Left lung (tissue), 10 donors: ENCODE measurements around the gene ADAMTS2. TPM values are rescaled to one million over a fixed set of nuclear protein-coding genes. Genes with fewer than 3 reads are reported as not detected.
A peak's percentile ranks its signal among the peaks of the same experiment; 100 is the strongest.

ENCODE experiments used
- ATAC-seq: fragments of 200-7000 bp; cut with Tn5 transposase; one replicate; pipeline ENCODE4 v1.9.1; 2020; ENCODE audit warnings: moderate library complexity
- DNase-seq, 4 donors: peaks; one replicate each; pipeline ENCODE4 v3.0.0-alpha.2; 2013 to 2020
- H3K27ac ChIP-seq, 2 donors: fragments of 200-600 bp; sonication (generic) in 1 of 2; one replicate each; pipeline versions ENCODE4 v1.5.0 to v1.8.0; 2020 to 2021
- H3K27me3 ChIP-seq, 2 donors: fragments of 200-600 bp; sonication (generic) in 1 of 2; one replicate each; pipeline versions ENCODE4 v1.5.0 to v1.8.0; 2020 to 2021
- H3K36me3 ChIP-seq, 2 donors: fragments of 200-600 bp; sonication (generic) in 1 of 2; one replicate each; pipeline versions ENCODE4 v1.5.0 to v1.8.0; 2020 to 2021
- H3K4me1 ChIP-seq, 2 donors: fragments of 200-600 bp; one replicate each; pipeline ENCODE4 v1.8.0; 2021
- H3K4me3 ChIP-seq, 2 donors: fragments of 200-600 bp; sonication (generic) in 1 of 2; one replicate each; pipeline versions ENCODE4 v1.5.0 to v1.8.0; 2020 to 2021; ENCODE audit warnings: mild to moderate bottlenecking in 1 of 2
- H3K9me3 ChIP-seq, 2 donors: fragments of 200-600 bp; sonication (generic) in 1 of 2; one replicate each; pipeline versions ENCODE4 v1.5.0 to v1.8.0; 2020 to 2021
- CTCF ChIP-seq, 2 donors: fragments of 200-600 bp; sonication (generic) in 1 of 2; IDR thresholded peaks; one replicate each; pipeline versions ENCODE4 v1.5.0 to v1.8.0; 2021; ENCODE audit warnings: antibody characterized with exemption in 2 of 2
- intact Hi-C, 2 donors: fragments of 100-400 bp; cut with DNase I; formaldehyde crosslinking; loops; one replicate each; pipeline versions ENCODE4 v1.11.2 to v1.14.2; 2022
- polyA plus RNA-seq, 6 donors: library from polyadenylated mRNA; unstranded; fragments of 120-200 nt; gene quantifications; one replicate each; pipeline ENCODE4 v1.2.1, GENCODE V29; 2013; ENCODE audit not compliant: insufficient read length in 6 of 6
- total RNA-seq, 2 donors: library from RNA; stranded (reverse); fragmentation: NEBNext Ultra II Directional; extraction: Animal tissue kit (Norgen Biotek cat#: 25700); gene quantifications; one replicate each; pipeline ENCODE4 v1.2.1, GENCODE V29; 2021
- donor health status: DM: no; HTN: yes; CAD: no.
- donor health status: DM: no; HTN: no; CAD: no.

ADAMTS2 gene
- total and polyA plus RNA-seq, 8 donors, result 27.5 to 68.2 (median 36.0) TPM

GRCh38 chr5:179208706-179209358 lies 136.4 kb downstream of the ADAMTS2 start:
- intact Hi-C loops, result no loop called here
- Histone ChIP-seq H3K27me3 (peaks cover 0 to 27% of the 10 kb centered on the region in 2 donors), H3K9me3 (no peaks in the 10 kb centered on the region), H3K4me3 (no peak overlapping the region), H3K27ac (no peak overlapping the region), H3K4me1 (no peaks in the 10 kb centered on the region), H3K36me3 (no peaks in the 10 kb centered on the region)
- ATAC-seq, result no peak
- DNase-seq, result no peak
- TF ChIP-seq CTCF (IDR thresholded peaks at IDR 0.05), result no peak

GRCh38 chr5:179207920-179208705 lies 137.1 kb downstream of the ADAMTS2 start:
- DNase-seq (peak in 1 of 4 donors; percentile 64), ATAC-seq (no peak)
- H3K9me3 ChIP-seq, result no peaks in the 10 kb centered on the region
- no peak for TF ChIP-seq CTCF (IDR thresholded peaks at IDR 0.05)
- no peak overlapping the region for H3K27ac ChIP-seq
- intact Hi-C loops, result no loop called here
- no peak overlapping the region for H3K4me3 ChIP-seq
- H3K27me3 ChIP-seq, result peaks cover 0 to 31% of the 10 kb centered on the region in 2 donors
- no peaks in the 10 kb centered on the region for H3K36me3 ChIP-seq
- H3K4me1 ChIP-seq, result no peaks in the 10 kb centered on the region

GRCh38 chr5:179207470-179207869 lies 137.8 kb downstream of the ADAMTS2 start:
- Histone ChIP-seq H3K27me3 (peaks cover 0 to 36% of the 10 kb centered on the region in 2 donors), H3K9me3 (no peaks in the 10 kb centered on the region), H3K36me3 (no peaks in the 10 kb centered on the region), H3K27ac (no peak overlapping the region), H3K4me1 (no peaks in the 10 kb centered on the region), H3K4me3 (no peak overlapping the region)
- ATAC-seq, result no peak
- TF ChIP-seq CTCF (IDR thresholded peaks at IDR 0.05), result no peak
- DNase-seq, result peak in 1 of 4 donors; percentile 73
- intact Hi-C loops, result no loop called here

- no peak for TF ChIP-seq CTCF (IDR thresholded peaks at IDR 0.05)
- peaks cover 0 to 37% of the 10 kb centered on the region in 2 donors for H3K27me3 ChIP-seq
- H3K4me1 ChIP-seq, result no peaks in the 10 kb centered on the region
- DNase-seq (peak in 1 of 4 donors; percentile 59), ATAC-seq (no peak)
- no peaks in the 10 kb centered on the region for H3K9me3 ChIP-seq
- no peaks in the 10 kb centered on the region for H3K36me3 ChIP-seq
- intact Hi-C loops, result no loop called here
- H3K4me3 ChIP-seq, result no peak overlapping the region
- H3K27ac ChIP-seq, result no peak overlapping the region
Measured at GRCh38 chr5:179206366-179206765, 138.9 kb downstream of the ADAMTS2 start.

- Histone ChIP-seq H3K27me3 (peaks cover 0 to 34% of the 10 kb centered on the region in 2 donors), H3K4me1 (no peaks in the 10 kb centered on the region), H3K36me3 (no peaks in the 10 kb centered on the region), H3K4me3 (no peak overlapping the region), H3K27ac (no peak overlapping the region), H3K9me3 (no peaks in the 10 kb centered on the region)
- intact Hi-C loops, result no loop called here
- TF ChIP-seq CTCF (IDR thresholded peaks at IDR 0.05), result no peak
- ATAC-seq, result no peak
- DNase-seq, result peak in 1 of 4 donors; percentile 7
Measured at GRCh38 chr5:179205277-179205676, 140.0 kb downstream of the ADAMTS2 start.
